Suprapubic skin (tissue), 4 donors: ENCODE results near the gene SORT1. TPM values are rescaled to one million over a fixed set of nuclear protein-coding genes. Genes with fewer than 3 reads are reported as not detected.

Source experiments
- DNase-seq, 2 donors: peaks; one replicate each; pipeline ENCODE4 v3.0.0-alpha.2; 2019; ENCODE audit warnings: low spot score in 2 of 2
- H3K27ac ChIP-seq: fragments of 200-600 bp; sonication (generic); one replicate; pipeline ENCODE4 v1.5.1; 2019
- H3K27me3 ChIP-seq: fragments of 200-600 bp; sonication (generic); one replicate; pipeline ENCODE4 v1.5.1; 2019
- H3K36me3 ChIP-seq: fragments of 200-600 bp; sonication (generic); one replicate; pipeline ENCODE4 v1.5.1; 2019
- H3K4me1 ChIP-seq: fragments of 200-600 bp; sonication (generic); one replicate; pipeline ENCODE4 v1.5.1; 2019
- H3K4me3 ChIP-seq: fragments of 200-600 bp; sonication (generic); one replicate; pipeline ENCODE4 v1.5.1; 2019; ENCODE audit warnings: mild to moderate bottlenecking
- H3K9me3 ChIP-seq: fragments of 200-600 bp; sonication (generic); one replicate; pipeline ENCODE4 v1.5.1; 2019
- EP300 ChIP-seq: sonication (generic); formaldehyde crosslinking; IDR thresholded peaks from one replicate; pipeline ENCODE4 v1.6.1; 2017; ENCODE audit warnings: antibody characterized with exemption
- POLR2A ChIP-seq, 2 donors: fragments of 450-650 bp; IDR thresholded peaks; one replicate each; pipeline ENCODE4 v1.6.1; 2017; ENCODE audit warnings: antibody characterized with exemption in 2 of 2, mild to moderate bottlenecking in 2 of 2, moderate library complexity in 2 of 2
- POLR2AphosphoS5 ChIP-seq, 3 donors: sonication (generic); formaldehyde crosslinking; IDR thresholded peaks; one replicate each; pipeline ENCODE4 v1.6.1; 2017; ENCODE audit warnings: antibody characterized with exemption in 3 of 3
- WGBS: methylation state at CpG from one replicate; pipeline ENCODE4 v1.1.5; 2018; 5-methylcytosine and 5-hydroxymethylcytosine counted together
- total RNA-seq, 4 donors: library from RNA; depleted of rRNA; stranded (reverse); fragments of >200 nt; gene quantifications; one replicate each; pipeline ENCODE4 v1.1.0, GENCODE V29; 2016
- TF ChIP-seq, protein P1 (sequence below), 2 donors: fragments of 200-600 bp in 1 of 2; fragments of 450-650 bp in 1 of 2; sonication (generic) in 1 of 2; IDR thresholded peaks; one replicate each; pipeline ENCODE4 v1.5.1; 2016 to 2019; ENCODE audit warnings: antibody characterized with exemption in 2 of 2, mild to moderate bottlenecking in 1 of 2, moderate library complexity in 1 of 2

Gene SORT1
- total RNA-seq, 4 donors from 2014 or later: 27.8 to 52.7 (median 34.5) TPM

- Histone ChIP-seq H3K36me3 (peaks cover 8% of the 10 kb centered on the region), H3K4me1 (peaks cover 23% of the 10 kb centered on the region), H3K27me3 (no peaks in the 10 kb centered on the region), H3K27ac (no peak overlapping the region), H3K4me3 (no peak overlapping the region), H3K9me3 (no peaks in the 10 kb centered on the region)
- no peak for TF ChIP-seq POLR2AphosphoS5 (IDR thresholded peaks at IDR 0.05)
- TF ChIP-seq, protein P1, sequence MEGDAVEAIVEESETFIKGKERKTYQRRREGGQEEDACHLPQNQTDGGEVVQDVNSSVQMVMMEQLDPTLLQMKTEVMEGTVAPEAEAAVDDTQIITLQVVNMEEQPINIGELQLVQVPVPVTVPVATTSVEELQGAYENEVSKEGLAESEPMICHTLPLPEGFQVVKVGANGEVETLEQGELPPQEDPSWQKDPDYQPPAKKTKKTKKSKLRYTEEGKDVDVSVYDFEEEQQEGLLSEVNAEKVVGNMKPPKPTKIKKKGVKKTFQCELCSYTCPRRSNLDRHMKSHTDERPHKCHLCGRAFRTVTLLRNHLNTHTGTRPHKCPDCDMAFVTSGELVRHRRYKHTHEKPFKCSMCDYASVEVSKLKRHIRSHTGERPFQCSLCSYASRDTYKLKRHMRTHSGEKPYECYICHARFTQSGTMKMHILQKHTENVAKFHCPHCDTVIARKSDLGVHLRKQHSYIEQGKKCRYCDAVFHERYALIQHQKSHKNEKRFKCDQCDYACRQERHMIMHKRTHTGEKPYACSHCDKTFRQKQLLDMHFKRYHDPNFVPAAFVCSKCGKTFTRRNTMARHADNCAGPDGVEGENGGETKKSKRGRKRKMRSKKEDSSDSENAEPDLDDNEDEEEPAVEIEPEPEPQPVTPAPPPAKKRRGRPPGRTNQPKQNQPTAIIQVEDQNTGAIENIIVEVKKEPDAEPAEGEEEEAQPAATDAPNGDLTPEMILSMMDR (IDR thresholded peaks at IDR 0.05): no peak
- TF ChIP-seq POLR2A (IDR thresholded peaks at IDR 0.05): no peak
- TF ChIP-seq EP300: no peak
- no peak for DNase-seq
- WGBS: 84% methylated on average over 6 of the region's 6 CpGs
These were observed 28.5 kb downstream of the SORT1 start for GRCh38 chr1:109369167-109369746.

DNA sequence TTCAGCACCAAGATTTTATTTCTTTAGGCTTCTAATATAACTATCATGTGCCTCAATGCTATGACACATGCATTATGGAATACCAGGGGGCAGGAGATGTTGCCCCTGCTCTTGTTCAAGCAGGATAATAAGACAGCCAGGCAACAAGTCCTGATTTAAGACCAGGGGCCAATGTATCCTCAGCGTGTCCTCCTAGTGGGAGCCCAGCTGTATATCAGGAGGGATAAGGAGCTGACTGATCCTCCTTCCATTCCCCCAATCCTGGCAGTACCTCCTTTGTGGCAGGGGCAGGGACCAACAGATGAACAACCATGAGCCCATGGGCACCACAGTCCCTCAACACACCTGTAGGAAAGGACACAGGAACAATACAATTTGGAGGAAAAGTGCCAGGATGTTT lies 29.3 kb downstream of the SORT1 start:
- H3K9me3 ChIP-seq: no peaks in the 10 kb centered on the region
- no peak for TF ChIP-seq POLR2AphosphoS5 (IDR thresholded peaks at IDR 0.05)
- TF ChIP-seq EP300: no peak
- TF ChIP-seq, protein P1 (IDR thresholded peaks at IDR 0.05): no peak
- TF ChIP-seq POLR2A (IDR thresholded peaks at IDR 0.05): no peak
- H3K4me3 ChIP-seq: no peak overlapping the region
- no peaks in the 10 kb centered on the region for H3K27me3 ChIP-seq
- H3K4me1 ChIP-seq: peaks cover 23% of the 10 kb centered on the region
- no peak overlapping the region for H3K27ac ChIP-seq
- peaks cover 8% of the 10 kb centered on the region for H3K36me3 ChIP-seq
- WGBS: 77% methylated on average over 1 of the region's 1 CpG
- DNase-seq: no peak

DNA sequence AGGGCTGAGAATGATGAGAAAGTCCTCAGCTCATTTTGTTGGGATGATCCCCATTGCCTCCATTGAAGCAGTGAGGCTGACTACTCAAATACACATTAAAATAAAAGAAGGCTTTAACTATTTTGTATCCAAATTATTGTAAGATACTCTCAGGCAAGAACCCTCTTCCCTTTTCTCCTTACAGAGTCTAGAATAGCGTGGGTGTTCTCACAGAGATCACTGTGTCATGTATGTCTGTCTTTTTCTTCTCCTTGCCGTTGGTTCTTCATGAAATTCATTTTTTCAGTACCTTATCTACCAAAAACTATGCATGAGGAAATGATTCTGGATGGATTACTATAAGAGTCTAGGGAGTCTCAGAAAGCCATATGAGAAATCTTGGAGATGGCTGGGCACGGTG lies 30.1 kb downstream of the SORT1 start:
- no peak for DNase-seq
- Histone ChIP-seq H3K4me3 (no peak overlapping the region), H3K27me3 (no peaks in the 10 kb centered on the region), H3K4me1 (peaks cover 20% of the 10 kb centered on the region), H3K36me3 (peaks cover 8% of the 10 kb centered on the region), H3K27ac (no peak overlapping the region), H3K9me3 (no peaks in the 10 kb centered on the region)
- TF ChIP-seq, protein P1 (IDR thresholded peaks at IDR 0.05): no peak
- TF ChIP-seq POLR2AphosphoS5 (IDR thresholded peaks at IDR 0.05) (no peak), POLR2A (IDR thresholded peaks at IDR 0.05) (no peak), EP300 (no peak)
- 87% methylated on average over 3 of the region's 3 CpGs for whole genome bisulfite sequencing

GRCh38 chr1:109365642-109366204 lies 32.0 kb downstream of the SORT1 start:
- Histone ChIP-seq H3K27me3 (no peaks in the 10 kb centered on the region), H3K4me3 (no peak overlapping the region), H3K4me1 (peaks cover 9% of the 10 kb centered on the region), H3K36me3 (peaks cover 8% of the 10 kb centered on the region), H3K27ac (no peak overlapping the region), H3K9me3 (no peaks in the 10 kb centered on the region)
- WGBS: 91% methylated on average over 2 of the region's 2 CpGs
- TF ChIP-seq, protein P1 (IDR thresholded peaks at IDR 0.05): no peak
- TF ChIP-seq EP300 (no peak), POLR2AphosphoS5 (IDR thresholded peaks at IDR 0.05) (no peak), POLR2A (IDR thresholded peaks at IDR 0.05) (no peak)
- no peak for DNase-seq

DNA sequence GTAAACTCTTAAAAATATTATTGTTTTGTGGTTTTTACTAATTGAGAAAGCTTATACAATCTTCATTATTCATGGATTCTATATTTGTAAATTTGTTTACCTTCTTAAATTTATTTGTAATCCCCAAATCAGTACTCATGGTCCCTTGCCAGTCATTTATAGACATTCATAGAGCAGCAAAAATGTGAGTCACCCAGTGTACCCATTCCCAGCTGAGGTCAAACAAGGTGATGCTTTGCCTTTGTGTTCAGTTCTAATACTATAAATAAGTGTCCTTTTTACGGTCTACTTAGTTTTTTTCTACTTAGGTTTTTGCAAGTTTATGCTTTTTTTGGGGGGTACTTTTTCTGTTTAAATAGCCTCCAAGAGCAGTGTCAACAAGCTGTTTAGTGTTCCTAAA lies 36.1 kb downstream of the SORT1 start:
- TF ChIP-seq, protein P1 (IDR thresholded peaks at IDR 0.05): no peak
- TF ChIP-seq EP300: no peak
- TF ChIP-seq POLR2AphosphoS5 (IDR thresholded peaks at IDR 0.05): no peak
- TF ChIP-seq POLR2A (IDR thresholded peaks at IDR 0.05): no peak
- Histone ChIP-seq H3K4me3 (no peak overlapping the region), H3K4me1 (no peaks in the 10 kb centered on the region), H3K27ac (no peak overlapping the region), H3K9me3 (no peaks in the 10 kb centered on the region), H3K27me3 (no peaks in the 10 kb centered on the region), H3K36me3 (peaks cover 3% of the 10 kb centered on the region)
- WGBS: 56% methylated on average over 1 of the region's 1 CpG
- no peak for DNase-seq
